Medulla oblongata (tissue), 1 donor: ENCODE measurements around the gene ARHGEF38.
A peak's percentile ranks its signal among the peaks of the same experiment; 100 is the strongest.

Experiments used
- DNase-seq: peaks from one replicate; pipeline ENCODE4 v3.0.0-alpha.2; 2015; ENCODE audit errors: extremely low spot score

ARHGEF38 gene, protein sequence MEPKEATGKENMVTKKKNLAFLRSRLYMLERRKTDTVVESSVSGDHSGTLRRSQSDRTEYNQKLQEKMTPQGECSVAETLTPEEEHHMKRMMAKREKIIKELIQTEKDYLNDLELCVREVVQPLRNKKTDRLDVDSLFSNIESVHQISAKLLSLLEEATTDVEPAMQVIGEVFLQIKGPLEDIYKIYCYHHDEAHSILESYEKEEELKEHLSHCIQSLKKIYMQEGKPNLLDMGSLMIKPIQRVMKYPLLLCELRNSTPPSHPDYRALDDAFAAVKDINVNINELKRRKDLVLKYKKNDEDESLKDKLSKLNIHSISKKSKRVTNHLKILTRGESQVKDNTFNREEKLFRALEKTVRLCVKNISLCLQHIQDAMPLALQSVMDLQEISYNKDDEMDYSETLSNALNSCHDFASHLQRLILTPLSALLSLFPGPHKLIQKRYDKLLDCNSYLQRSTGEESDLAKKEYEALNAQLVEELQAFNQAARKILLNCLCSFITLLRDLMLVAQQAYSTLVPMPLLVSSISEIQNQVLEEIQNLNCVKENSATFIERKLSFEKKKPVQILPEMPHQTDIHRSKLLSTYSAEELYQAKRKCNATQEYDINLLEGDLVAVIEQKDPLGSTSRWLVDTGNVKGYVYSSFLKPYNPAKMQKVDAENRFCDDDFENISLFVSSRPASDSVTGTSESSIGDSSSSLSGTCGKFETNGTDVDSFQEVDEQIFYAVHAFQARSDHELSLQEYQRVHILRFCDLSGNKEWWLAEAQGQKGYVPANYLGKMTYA

DNA sequence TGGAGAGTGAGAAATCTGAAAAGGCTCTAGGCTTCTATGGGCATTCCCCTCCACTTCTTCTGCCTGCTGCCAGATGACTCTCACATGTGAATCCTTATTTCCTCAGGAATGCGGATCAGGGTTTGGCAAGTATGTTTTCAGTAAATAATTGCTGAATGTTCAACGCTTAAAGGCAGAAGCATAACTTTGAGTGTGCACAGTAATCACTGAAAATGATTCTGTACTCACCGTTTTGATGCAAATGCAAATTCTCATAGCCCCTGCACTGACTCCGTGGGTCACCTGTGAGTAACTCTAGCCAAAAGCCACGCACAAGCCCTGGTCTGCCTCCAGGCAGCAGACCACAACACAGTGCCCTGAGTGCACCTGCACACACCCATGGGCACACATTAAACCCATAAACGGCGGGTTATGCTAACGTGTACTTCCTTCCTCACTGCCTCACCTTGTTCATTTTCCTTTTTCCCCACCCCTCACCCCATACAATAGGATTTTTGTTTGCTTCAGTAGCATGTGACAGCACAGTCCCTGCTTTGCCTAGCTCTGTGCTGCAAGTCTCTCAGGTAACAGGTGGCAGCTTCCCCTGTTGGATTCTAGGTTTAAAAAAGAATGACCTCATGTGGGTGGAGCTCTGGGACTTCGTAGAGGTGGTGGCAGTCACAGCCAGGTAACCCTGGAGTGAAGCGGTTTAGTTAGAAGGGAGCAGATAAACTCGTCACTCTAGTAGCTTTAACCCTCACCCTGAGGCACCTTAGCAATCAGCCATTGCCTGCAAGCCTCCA, at the start of gene ARHGEF38:
TSS of gene ARHGEF38 (plus strand) at position 656 of the 782 bp plus-strand sequence. CDS start 146 bp downstream, outside the sequence.
- DNase-seq = no peak

DNA sequence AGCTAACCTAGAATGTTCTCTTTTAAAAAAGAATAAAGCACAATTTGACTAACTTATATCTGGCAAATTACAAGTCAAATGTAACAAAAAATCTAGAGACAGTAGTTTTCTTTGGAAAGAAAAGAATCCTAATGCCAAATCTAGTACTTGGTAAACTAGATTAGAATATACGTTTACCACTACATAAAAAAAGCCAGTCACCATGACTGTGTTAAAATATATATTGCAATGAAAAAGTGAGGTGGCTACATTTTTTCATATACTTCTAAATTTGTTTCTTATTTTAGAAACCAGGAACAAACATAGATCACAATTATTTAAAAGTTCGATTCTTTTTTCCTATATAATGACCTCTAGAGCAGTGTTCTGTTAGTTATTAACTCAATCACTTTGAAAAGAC, 48.9 kb upstream of the ARHGEF38 start:
- DNase-seq = no peak

- peak; percentile 25 for DNase-seq
These were observed 47.7 kb upstream of the ARHGEF38 start for GRCh38 chr4:105504744-105505143.

DNA sequence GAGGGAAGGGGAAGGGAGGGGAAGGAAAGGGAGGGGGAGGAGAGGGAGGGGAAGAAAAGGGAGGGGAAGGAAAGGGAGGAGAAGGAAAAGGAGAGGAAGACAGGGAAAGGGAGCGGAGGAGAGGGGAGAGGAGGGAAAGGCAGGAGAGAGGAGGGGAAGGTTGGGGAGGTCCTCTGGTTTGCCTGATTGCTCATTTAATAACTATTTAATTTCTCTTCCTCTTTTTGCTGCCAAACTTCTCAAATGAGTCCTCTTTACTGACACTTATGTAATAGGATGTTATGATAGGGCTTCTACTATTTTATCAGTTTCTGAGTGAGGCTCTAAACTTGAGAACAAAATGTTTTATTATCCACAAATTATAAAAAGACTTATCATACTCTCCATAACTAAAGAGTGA, 43.1 kb upstream of the ARHGEF38 start:
- DNase-seq = no peak

DNA sequence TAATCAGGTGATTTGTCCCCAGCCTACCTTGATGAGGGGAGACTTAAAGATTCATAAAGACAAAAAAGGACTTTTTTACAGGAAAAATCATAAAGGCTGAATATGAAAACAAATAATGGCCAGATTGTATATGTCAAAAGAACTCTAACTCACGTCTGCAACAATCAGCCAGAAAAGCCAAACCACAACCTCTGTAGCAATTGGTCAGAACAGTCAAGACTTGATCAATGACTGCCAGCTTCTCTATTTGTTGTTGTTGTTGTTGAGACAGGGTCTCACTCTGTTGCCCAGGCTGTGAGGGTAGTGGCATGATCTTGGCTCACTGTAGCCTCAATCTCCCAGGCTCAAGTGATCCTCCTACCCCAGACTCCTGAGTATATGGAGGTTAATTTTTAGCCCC, 42.7 kb upstream of the ARHGEF38 start:
- DNase-seq = no peak

- no peak for DNase-seq
These were observed 42.2 kb upstream of the ARHGEF38 start for GRCh38 chr4:105510245-105510644.

DNA sequence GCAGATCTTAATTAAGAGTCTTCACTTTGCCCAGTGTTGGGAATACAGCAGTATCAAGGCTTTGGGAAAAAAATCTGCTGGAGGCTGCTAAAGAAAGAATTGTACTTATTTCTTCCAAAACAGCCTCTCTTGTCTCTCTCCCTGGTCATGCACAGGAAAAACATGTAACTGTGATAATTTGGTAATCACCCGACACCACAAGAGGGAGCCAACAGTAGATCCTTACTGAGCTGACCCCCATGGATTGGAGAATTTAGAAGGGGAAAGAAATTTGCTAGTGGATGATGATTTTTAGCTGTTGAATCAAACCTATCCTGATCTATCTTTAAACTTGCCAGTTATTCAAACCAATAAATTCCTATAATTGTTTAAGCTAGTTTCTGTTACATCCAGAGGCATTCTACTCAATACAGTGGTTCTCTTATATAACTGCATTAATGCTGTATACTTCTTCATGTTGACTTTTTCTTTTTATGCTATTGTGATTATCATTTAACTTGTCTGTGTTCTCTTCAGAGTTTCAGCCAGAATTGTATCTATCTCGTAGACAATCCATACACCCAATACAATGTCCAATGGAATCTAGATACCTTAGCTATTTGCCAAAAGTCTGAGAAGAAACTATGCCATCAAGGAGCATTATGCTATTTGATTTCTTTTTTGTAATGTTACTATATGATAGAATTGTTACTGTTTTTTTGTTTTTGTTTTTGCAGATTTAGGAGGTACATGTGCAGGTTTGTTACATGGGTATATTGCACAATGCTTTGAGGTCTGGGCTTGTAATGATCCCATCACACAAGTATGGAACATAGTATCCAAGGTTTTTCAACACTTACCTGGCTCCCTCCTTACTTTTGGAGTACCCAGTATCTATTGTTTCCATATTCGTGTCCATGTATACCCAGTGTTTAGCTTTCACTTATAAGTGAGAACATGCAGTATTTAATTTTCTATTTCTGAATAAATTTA, 31.3 kb upstream of the ARHGEF38 start:
- peak; percentile 74 for DNase-seq

GRCh38 chr4:105526656-105527055, 25.8 kb upstream of the ARHGEF38 start:
- DNase-seq = no peak

GRCh38 chr4:105527081-105527480, 25.3 kb upstream of the ARHGEF38 start:
- DNase-seq = no peak

DNA sequence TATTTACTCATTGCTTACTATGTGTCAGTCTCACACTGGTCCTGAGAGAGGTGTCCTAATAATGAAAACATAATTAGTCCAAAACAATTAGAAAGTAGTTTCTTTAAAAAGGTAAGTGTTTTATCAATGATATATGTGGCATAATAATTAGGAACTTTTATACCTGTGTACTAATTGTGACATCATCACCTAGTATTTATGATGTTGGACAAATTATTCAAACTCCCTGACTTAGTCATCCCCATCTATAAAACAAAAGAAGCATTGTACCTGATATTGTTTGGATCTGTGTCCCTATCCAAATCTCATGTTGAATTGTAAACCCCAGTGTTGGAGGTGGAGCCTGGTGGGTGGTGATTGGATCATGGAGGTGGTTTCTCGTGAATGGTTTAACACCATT, 15.8 kb upstream of the ARHGEF38 start:
- no peak for DNase-seq

- DNase-seq = no peak
These were observed 11.0 kb upstream of the ARHGEF38 start for GRCh38 chr4:105541420-105541819.

GRCh38 chr4:105542039-105542438, 10.4 kb upstream of the ARHGEF38 start:
- DNase-seq = no peak

GRCh38 chr4:105543346-105543745, 9.1 kb upstream of the ARHGEF38 start:
- DNase-seq = no peak

DNA sequence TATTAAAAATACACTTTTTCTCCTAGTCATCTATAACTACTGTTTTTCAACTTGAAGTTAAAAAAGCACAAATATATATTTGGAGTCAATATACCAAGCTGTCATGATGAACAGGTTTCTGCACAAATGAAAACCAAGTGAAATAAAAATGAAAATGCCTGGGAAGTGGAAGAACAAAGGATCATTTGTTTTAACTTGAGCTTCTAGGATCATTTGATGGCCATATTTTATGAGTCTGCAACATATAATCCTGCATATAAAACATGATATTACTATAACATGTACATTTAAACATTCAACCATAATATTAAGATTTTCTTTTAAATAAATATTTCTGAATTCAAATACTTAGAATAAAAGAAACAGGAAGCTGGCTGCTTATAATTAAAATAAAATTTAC, 8.5 kb upstream of the ARHGEF38 start:
- DNase-seq = no peak

DNA sequence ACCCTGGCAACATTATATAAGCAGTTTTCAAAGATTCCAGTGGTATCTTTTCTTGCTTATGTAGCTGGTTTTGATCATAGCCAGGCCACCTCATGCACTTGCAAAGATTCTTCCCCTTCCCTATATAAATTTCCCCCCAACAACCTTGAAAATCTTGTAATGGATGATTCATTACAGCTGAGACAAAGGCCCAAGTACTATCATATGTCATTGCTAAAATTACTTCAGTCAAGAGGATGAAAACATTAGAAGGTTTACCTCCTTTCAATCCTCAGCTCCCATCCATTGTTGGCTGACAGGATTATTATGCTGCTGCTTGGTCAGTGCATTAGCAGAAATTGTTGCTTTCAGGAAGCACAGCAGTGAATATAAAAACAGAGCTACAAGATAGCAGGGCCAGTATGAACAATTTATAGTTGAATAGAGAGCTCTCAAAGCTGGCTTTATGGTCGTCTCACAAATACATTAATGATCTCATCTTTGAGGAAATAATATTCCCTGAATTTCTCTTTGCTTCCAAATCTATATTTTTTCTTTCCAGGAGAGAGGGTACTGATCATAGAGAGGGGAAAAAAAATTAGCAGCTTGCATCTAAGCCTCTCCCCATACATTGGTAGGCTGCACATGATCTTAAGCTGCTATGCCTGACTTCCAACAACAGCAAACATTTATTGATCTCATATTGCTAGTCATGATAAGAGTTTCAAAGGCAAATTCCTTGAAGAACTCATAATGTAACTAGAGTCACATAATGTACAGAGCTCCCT, 7.7 kb upstream of the ARHGEF38 start:
- DNase-seq = no peak

GRCh38 chr4:105546086-105546485, 6.3 kb upstream of the ARHGEF38 start:
- peak; percentile 11 for DNase-seq

DNA sequence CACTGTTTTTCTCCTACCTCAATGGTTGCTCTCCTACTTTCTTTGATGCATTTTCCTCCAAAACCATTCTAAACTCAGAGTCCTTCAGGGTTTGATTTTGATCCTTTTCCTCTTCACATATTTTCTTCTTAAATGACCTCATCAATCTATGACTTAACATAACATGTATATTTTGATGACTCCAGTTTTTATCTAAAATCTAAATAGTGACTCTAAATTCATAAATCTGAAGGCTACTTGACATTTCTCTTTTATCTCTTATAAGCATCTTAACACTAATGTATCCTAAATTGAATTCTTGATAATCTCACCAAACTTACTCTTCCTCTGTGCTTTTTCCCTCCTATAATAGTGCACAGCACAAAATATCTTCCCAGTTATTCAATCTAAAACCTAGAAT, 4.7 kb upstream of the ARHGEF38 start:
- no peak for DNase-seq

GRCh38 chr4:105548483-105548882, 3.9 kb upstream of the ARHGEF38 start:
- no peak for DNase-seq

- no peak for DNase-seq
These were observed 1.8 kb upstream of the ARHGEF38 start for GRCh38 chr4:105550641-105551040.

DNA sequence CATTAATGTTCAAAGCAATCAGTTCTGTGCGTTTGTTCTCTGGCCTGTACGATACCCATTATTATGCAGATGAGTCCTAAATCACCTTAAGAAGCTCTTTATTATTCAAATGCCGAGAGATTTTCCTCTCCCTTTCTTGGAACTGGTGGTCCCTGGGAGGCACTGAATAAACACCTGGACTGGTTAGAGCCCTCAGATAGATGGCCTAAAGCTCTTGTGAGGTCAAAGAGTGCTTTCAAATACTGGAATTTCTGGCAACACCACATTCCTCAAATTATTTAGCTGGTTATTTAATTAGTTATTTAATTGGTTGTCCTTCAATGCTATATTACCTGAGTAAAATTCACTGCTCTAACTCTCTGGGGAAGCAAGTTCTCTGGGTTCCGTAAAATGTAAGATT, 3.0 kb downstream of the ARHGEF38 start:
- no peak for DNase-seq
